MCF 10A (cell line): ENCODE results near the gene KIF3C. TPM values are rescaled to one million over a fixed set of nuclear protein-coding genes. Genes with fewer than 3 reads are reported as not detected.
"Not testable (repeated sequence)": the region's sequence is repeated elsewhere in the genome, so short reads cannot be mapped to it uniquely, and the experiment has no call there.

Source experiments
- BruUV-seq: library from RNA; stranded (reverse); fragments of 400-500 nt; replicated peaks from 2 replicates; lab custom pipeline; 2021; lab: Mats Ljungman, UMichigan
- CTCF ChIA-PET: fragments of 300-600 bp; sonication (Branson Sonifier 250); formaldehyde crosslinking; extraction: SDS; loops from one replicate; lab custom pipeline; 2021; ENCODE audit warnings: antibody characterized with exemption, inconsistent platforms; lab: Yijun Ruan, JAX
- POLR2A ChIA-PET: fragments of 300-600, 350-650 bp; sonication (Branson Sonifier 250); formaldehyde crosslinking; extraction: SDS; loops from one replicate; lab custom pipeline; 2020; ENCODE audit warnings: antibody characterized with exemption, inconsistent platforms; lab: Yijun Ruan, JAX
- DNase-seq: peaks from one replicate; pipeline ENCODE4 v3.0.0-alpha.2; 2018; ENCODE audit not compliant: unreplicated experiment
- H3K27ac Mint-ChIP-seq: one replicate; pipeline ENCODE4 v1.8.0; 2022; ENCODE audit warnings: mild to moderate bottlenecking, low read depth, mixed read lengths; ENCODE audit not compliant: unreplicated experiment
- H3K27me3 Mint-ChIP-seq: one replicate; pipeline ENCODE4 v1.8.0; 2022; ENCODE audit warnings: mixed read lengths; ENCODE audit not compliant: insufficient read depth, unreplicated experiment
- H3K36me3 Mint-ChIP-seq: one replicate; pipeline ENCODE4 v1.8.0; 2022; ENCODE audit warnings: mild to moderate bottlenecking, moderate library complexity, mixed read lengths; ENCODE audit not compliant: insufficient read depth, unreplicated experiment
- H3K4me1 Mint-ChIP-seq: one replicate; pipeline ENCODE4 v1.8.0; 2022; ENCODE audit warnings: mixed read lengths; ENCODE audit not compliant: insufficient read depth, unreplicated experiment
- H3K4me3 Mint-ChIP-seq: one replicate; pipeline ENCODE4 v1.8.0; 2022; ENCODE audit warnings: mild to moderate bottlenecking, moderate library complexity, mixed read lengths; ENCODE audit not compliant: unreplicated experiment
- H3K9me3 Mint-ChIP-seq: one replicate; pipeline ENCODE4 v1.8.0; 2022; ENCODE audit warnings: mixed read lengths; ENCODE audit not compliant: unreplicated experiment
- CTCF ChIP-seq: fragments of 200-600 bp; IDR thresholded peaks from one replicate; pipeline ENCODE4 v1.8.0; 2022; ENCODE audit warnings: antibody characterized with exemption, mild to moderate bottlenecking; ENCODE audit not compliant: unreplicated experiment
- intact Hi-C: fragments of 100-400 bp; cut with micrococcal nuclease; formaldehyde crosslinking; loops from 2 replicates; pipeline ENCODE4 v1.14.1; 2022
- total RNA-seq: library from RNA; stranded (reverse); gene quantifications from 2 replicates; pipeline ENCODE4 v1.2.3, GENCODE V29; 2022

KIF3C gene
- total RNA-seq, 1 experiment from 2014 or later: 2.0 TPM

DNA sequence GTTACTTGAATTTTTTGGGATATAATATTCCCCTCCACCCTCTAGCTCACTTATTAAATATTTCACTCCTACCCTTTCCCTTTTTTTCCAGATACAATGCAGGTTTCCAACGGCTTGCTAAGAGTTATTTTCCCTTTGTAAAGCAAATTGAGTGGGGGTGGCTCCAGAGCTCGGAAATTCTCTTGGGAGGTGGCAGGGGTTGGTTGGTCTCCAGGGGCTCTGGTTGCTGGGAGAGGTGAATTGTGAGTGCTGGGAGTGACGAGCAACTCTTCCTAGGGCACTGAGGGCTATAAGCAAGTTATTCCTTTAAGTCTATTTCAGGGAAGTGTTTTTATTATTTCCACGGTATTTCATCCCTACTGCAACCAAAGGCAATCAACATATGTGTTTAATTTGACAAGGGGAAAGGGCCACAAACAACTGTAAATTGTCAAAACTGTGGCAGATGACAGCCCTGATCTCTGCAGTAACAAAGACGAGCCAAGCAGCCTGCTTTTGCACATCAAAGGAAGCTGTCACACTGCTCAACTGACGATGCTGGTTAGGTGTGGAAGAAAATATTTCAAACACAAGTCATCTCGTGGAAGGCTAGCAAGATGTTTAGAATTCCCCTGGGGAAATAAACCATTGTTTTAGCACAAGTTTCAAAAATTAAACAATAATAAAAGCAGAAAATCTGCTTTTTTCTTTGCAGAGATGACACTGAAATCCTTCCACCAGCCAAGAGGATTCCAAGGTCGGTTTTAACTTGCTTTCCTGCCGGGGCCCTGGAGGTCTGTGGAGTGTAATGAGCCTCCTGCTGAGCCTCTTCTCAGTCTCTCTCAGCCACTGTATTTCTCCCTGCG lies 69.2 kb downstream of the KIF3C start:
- H3K36me3 Mint-ChIP-seq: no peaks in the 10 kb centered on the region
- H3K9me3 Mint-ChIP-seq: no peaks in the 10 kb centered on the region
- no peak for TF ChIP-seq CTCF
- no TSS peak for BruUV-seq
- no peak overlapping the region for H3K4me3 Mint-ChIP-seq
- no peaks in the 10 kb centered on the region for H3K27me3 Mint-ChIP-seq
- intact Hi-C loops: no loop called here
- ChIA-PET POLR2A (interaction anchor here (0.6 kb wide), 1 partner anchor 12 kb away, joined by 3 read pairs; no protein-coding TSS in a partner anchor), CTCF (interaction anchor here (0.8 kb wide), 1 partner anchor 61 kb away, joined by 3 read pairs; no protein-coding TSS in a partner anchor)
- DNase-seq: no peak
- H3K27ac Mint-ChIP-seq: no peak overlapping the region
- peaks cover 10% of the 10 kb centered on the region for H3K4me1 Mint-ChIP-seq

GRCh38 chr2:25909574-25909973 lies 72.7 kb downstream of the KIF3C start:
- H3K27ac Mint-ChIP-seq, DNase-seq, H3K4me3 Mint-ChIP-seq, CTCF ChIA-PET, H3K27me3 Mint-ChIP-seq, intact Hi-C loops, BruUV-seq, H3K9me3 Mint-ChIP-seq, H3K36me3 Mint-ChIP-seq: not testable (repeated sequence)
- peaks cover 10% of the 10 kb centered on the region for H3K4me1 Mint-ChIP-seq
- POLR2A ChIA-PET: interaction anchor here (0.7 kb wide), 1 partner anchor 69 kb away, joined by 3 read pairs; no protein-coding TSS in a partner anchor

- Mint-ChIP-seq H3K9me3 (no peaks in the 10 kb centered on the region), H3K27me3 (no peaks in the 10 kb centered on the region)
Measured at GRCh38 chr2:25905126-25905525, 77.2 kb downstream of the KIF3C start.

DNA sequence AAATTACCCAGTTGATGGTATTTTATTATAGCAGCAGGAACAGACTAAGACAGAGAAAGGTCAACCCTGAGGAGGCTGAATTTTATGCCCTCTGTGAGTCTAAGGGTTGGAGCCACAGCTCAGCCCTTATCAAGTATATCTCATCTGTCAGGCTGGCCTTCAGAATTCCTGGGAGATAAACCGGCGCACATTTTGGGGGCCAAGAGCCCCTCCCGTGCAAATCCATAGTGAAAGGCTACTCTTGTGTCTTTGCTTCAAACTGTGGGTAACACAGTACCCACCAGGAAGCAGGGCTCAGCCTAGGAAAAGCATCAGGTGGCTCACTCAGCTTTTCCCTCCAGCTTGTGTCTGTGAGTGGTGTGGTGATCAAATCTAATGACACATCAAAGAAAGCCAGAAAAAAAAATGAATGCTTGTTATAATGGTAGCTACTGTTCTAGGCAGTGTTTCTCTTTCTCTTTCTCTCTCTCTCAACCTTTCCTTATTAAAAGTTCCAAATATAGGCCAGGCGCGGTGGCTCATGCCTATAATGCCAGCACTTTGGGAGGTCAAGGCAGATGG lies 79.0 kb downstream of the KIF3C start:
- POLR2A ChIA-PET: interaction anchor here (0.6 kb wide), 1 partner anchor 41 kb away, joined by 3 read pairs; no protein-coding TSS in a partner anchor
- intact Hi-C loops: no loop called here
- Mint-ChIP-seq H3K4me3 (no peak overlapping the region), H3K27me3 (no peaks in the 10 kb centered on the region), H3K27ac (no peak overlapping the region), H3K4me1 (no peaks in the 10 kb centered on the region), H3K9me3 (no peaks in the 10 kb centered on the region), H3K36me3 (no peaks in the 10 kb centered on the region)
- DNase-seq: no peak
- BruUV-seq: no TSS peak
- TF ChIP-seq CTCF: no peak
- CTCF ChIA-PET: interaction anchor here (0.7 kb wide), 1 partner anchor 152 kb away, joined by 3 read pairs; no protein-coding TSS in a partner anchor

More at GRCh38 chr2:25905126-25905525, 77.2 kb downstream of the KIF3C start:
- no peak overlapping the region for H3K4me3 Mint-ChIP-seq
- POLR2A ChIA-PET: no interaction called here
- CTCF ChIA-PET: interaction anchor here (0.8 kb wide), 1 partner anchor 45 kb away, joined by 3 read pairs; no protein-coding TSS in a partner anchor
- intact Hi-C loops: no loop called here
- no peak for TF ChIP-seq CTCF
- H3K4me1 Mint-ChIP-seq: no peaks in the 10 kb centered on the region
- H3K36me3 Mint-ChIP-seq: no peaks in the 10 kb centered on the region
- no peak for DNase-seq
- H3K27ac Mint-ChIP-seq: no peak overlapping the region
- no TSS peak for BruUV-seq
